ENCODE results near the gene PRLHR.

Gene PRLHR

DNA sequence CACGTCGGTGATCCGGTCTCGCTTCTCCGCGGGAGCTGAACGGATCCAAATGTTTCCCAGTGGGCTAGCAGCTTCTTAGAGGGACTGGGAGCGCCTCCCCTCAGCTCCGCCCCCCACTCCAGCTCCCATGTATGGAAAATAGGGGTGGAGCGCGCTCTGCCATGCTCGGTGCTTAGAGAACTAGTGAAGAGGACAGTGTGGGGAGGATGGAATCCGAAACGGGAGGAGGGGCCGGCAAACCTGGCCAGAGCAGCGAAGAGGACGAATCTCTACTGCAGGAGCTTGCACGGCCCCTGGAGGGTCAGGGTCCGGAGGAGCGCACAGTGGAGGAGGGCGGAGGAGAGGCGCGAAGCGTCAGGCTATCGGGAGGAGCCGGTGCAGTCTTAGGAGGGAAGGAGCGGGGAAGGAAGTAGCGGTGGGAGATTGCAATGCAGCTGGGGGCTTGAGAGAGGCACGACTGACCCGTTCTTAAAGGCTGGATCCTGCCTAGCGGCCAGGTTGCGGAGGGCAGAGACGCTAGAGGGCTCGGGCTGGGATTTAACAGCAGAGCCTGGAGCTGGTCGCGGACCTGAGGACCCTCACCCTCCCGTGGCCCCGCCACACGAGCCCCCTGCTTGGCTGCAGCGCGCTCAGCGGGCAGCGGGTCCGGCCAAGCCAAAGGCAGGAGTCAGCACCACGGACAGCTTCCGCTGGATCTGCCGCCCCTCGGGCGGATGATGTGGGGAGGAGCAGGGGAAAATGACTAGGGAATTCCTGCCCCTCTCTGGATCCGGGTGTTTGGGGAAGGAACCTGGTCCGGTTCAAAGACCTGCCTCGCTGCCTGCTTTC lies at the start of gene PRLHR:
TSS of gene PRLHR (minus strand) at position 51 of the 828 bp plus-strand sequence. CDS start 404 bp downstream, outside the sequence.
- TF ChIP-seq GATA2 (IDR thresholded peaks at IDR 0.05; ENCODE audit: low read depth, low read length) (no peak), GATA3 (IDR thresholded peaks at IDR 0.05; ENCODE audit: low read depth, low read length) (no peak)

DNA sequence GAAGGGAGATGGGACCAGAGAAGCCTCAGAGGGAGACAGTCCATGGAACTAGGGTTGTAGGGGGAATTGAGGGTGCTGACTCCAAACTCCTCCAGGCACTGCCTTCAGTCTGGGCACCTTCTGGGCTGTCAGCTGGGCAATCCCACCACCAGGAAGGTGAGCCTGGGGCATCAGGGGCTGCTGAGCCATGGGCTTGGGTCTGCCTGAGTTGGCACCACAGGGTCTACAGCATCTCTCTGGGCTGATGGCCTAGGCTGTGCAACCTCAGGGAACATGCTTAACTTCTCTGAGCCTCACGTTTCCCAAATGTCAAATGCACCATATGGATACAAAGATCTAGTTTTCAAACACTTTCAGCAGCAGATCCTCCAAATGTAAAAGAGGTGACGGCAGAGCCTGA lies 46.8 kb upstream of the PRLHR start:
- TF ChIP-seq GATA3 (IDR thresholded peaks at IDR 0.05; ENCODE audit: low read depth, low read length) (no peak), GATA2 (IDR thresholded peaks at IDR 0.05; ENCODE audit: low read depth, low read length) (no peak)

DNA sequence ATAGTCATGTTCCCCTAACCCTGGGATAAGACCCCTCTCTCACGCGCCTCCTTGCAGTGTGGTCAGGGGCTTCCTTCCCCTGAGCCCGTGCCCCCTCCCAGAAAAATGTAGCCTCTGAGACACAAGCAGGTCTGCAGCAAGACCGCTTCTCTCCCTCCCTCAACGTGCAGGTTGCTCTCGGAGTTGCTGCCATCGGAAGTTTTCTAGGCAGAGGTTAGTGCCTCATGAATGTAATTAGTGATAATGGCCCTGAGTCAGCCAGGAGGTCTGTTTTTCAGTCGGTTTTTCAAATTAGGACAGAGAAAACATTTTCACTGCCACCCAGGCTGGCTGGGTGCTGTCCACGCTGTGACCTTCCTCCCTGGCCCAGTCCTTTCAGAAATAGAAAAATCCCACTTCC lies 43.2 kb upstream of the PRLHR start:
- TF ChIP-seq GATA2 (IDR thresholded peaks at IDR 0.05; ENCODE audit: low read depth, low read length) = no peak
- TF ChIP-seq GATA3 (IDR thresholded peaks at IDR 0.05; ENCODE audit: low read depth, low read length) = no peak

DNA sequence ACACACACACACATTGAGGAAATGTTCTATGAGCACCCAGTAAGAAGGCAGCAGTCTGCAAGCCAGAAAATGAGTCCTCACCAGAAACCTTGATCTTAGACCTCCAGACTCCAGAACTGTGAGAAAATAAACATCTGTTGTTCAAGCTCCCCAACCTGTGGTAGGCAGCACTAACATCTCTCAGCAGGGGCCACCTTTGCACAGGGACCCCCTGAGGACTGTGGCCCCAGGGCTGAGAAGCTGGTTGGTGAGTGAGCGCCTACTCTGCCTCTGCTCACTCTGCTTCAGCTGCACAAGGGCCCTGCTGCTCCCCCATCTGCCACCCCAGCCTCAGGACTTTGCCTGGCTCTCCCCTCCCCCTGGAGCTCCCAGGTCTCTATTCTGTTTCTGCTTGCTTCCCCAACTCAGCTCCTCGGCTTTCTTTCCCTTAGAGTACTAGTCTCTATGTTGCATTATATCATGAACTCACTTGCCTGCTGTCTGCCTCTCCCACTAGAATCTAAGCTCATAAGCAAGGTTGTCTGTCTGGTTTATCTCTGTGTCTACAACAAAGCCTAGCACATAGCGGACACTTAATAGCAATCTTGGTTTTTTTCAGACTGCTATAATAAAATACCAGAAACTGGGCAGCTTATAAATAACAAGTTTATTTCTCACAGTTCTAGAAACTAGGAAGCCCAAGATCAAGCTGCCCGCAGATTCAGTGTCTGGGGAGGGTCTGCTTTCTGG lies 40.4 kb upstream of the PRLHR start:
- TF ChIP-seq GATA2 (IDR thresholded peaks at IDR 0.05; ENCODE audit: low read depth, low read length) = no peak

DNA sequence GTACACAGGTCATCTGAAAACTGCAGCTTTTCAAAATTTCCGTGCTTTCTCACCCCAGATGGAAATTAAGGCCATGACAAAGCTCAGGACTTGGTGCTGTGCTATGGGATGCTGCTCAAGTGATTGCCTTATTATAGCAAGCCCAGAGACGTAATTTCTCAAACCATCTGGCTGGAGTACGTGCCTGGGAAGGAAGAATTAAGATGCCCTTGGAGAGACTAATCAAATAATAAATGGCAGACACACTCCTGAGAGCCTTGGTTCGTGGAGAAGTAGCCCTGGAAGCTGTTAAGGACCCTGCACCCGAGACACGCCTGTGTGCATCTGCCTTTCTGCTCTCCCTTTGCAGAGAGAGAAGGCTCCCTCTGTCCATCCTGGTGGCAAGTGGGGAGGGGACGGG lies 38.3 kb upstream of the PRLHR start:
- no peak for TF ChIP-seq GATA2 (IDR thresholded peaks at IDR 0.05; ENCODE audit: low read depth, low read length)
- TF ChIP-seq GATA3 (IDR thresholded peaks at IDR 0.05; ENCODE audit: low read depth, low read length) = no peak

DNA sequence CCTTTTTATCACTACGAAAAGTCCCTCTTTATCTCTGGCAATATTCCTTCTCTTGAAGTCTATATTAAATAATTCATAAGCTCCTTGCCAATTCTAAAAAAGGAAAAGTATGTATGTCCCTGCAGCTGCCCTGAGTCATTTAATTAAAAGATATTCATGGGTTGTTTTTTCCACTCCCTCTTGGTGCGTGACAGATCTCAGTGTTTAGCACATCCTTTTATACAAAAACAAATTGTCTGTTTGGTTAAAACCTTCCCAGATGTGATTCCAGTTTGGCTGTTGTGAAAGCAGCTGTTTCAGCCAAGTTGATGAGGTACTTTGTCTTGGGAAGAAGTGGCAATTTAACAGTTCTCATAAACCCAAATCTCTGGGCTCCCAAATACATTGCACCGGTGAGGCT lies 33.8 kb upstream of the PRLHR start:
- TF ChIP-seq GATA2 (IDR thresholded peaks at IDR 0.05; ENCODE audit: low read depth, low read length) (no peak), GATA3 (IDR thresholded peaks at IDR 0.05; ENCODE audit: low read depth, low read length) (no peak)

DNA sequence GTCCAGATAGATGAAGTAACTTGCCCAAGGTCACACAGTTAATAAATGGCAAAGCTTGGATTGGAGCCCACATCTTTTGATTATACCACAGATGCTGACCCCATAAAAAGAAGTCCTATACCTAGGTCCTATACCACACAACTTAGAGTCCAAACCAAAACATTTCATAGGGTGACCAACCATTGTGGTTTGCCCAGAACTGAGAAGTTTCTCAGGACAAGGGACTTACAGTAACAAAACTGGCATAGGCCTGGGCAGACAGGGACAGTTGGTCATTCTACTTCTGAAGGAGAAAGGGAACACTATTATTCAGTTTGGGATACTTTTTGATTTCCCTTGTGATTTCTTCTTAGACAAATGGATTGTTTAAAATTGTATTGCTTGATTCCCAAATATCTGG lies 32.9 kb upstream of the PRLHR start:
- no peak for TF ChIP-seq GATA2 (IDR thresholded peaks at IDR 0.05; ENCODE audit: low read depth, low read length)
- no peak for TF ChIP-seq GATA3 (IDR thresholded peaks at IDR 0.05; ENCODE audit: low read depth, low read length)

DNA sequence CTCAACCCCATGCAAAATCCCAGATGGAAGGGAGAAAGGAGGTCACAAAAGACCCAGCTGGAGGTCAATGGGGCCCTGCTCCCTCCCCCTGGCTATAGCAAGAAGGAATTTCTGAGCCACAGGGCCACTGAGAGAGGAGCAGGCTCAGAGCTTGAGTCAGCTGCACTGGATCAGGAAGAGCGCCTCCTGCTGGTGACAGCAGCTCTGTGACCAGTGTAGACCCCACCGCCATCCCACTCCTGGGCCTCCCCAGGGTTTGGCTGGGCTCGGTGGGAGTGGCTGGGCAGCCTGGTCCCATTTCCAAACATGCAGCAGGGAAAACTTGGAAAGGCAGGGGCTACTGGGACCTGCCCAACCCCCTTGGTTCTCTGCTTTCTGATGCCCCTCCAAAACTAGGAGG lies 31.5 kb upstream of the PRLHR start:
- TF ChIP-seq GATA3 (IDR thresholded peaks at IDR 0.05; ENCODE audit: low read depth, low read length) = no peak
- TF ChIP-seq GATA2 (IDR thresholded peaks at IDR 0.05; ENCODE audit: low read depth, low read length) = no peak

DNA sequence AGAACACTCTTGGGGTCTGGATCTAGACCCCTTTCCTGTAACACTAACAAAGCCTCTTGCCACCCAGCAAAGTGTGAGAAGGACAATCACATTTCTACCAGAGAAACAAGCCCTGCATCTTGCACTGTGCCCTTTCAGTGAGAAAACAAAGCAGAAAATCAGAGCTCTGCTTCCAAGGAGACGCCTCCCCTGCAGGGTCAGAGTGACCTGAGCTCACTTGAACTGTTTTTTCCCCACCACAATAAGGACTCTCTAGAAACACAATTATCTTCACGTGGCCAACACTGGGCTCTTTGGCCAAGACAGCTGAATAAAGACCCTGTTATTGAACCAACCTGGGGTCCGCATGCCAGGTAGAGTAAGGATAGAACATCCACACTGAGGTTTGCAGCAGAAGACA lies 30.1 kb upstream of the PRLHR start:
- TF ChIP-seq GATA2 (IDR thresholded peaks at IDR 0.05; ENCODE audit: low read depth, low read length) (no peak), GATA3 (IDR thresholded peaks at IDR 0.05; ENCODE audit: low read depth, low read length) (no peak)

DNA sequence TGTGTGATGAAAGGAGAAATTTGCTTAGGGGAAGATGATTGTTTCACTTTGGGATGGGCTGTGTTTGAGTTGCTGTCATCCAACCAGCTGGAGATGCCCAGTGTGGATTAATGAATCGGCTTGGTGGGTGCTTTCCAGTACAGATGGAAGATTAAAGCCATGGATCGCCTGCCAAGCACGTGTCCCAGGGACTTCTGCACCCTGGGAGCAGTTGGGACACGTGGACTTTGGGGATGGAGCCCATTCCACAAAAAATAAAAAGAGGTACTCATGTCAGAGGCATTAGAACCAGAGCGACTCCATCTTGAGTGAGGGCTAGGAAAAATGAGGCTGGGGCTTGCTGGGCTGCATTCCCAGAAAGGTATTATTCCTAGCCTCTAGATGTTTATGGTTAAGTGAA lies 29.3 kb upstream of the PRLHR start:
- TF ChIP-seq GATA3 (IDR thresholded peaks at IDR 0.05; ENCODE audit: low read depth, low read length) (no peak), GATA2 (IDR thresholded peaks at IDR 0.05; ENCODE audit: low read depth, low read length) (no peak)

DNA sequence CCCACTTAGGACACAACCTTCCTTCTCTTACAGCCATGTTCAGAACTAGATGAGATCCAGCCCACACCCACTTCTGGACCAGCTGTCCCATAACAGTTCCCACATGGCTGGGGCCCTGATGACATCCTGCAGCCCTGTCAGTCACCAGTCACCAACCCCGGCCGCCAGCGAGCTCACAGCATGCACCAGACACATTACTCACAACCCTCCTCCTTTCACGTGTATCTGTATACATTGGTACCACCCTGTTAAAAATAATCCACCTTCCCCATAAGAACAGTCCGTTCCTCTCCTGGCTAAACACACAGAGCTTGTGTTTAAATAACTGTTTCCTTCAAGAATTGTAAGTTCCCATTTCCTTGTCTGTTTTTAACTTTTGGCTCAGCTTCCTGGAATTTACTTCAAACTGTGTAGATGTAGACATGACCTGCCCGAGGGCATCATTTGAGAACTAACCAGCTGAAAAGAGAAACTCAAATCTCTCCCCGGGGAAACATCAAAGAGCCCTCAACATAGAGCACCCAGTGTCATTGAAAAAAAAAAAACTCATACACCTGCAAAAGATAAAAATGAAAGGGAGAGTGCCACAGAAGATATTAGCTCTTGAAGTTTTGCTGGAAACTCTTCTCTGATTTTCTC lies 26.0 kb upstream of the PRLHR start:
- TF ChIP-seq GATA3 (IDR thresholded peaks at IDR 0.05; ENCODE audit: low read depth, low read length) (no peak), GATA2 (IDR thresholded peaks at IDR 0.05; ENCODE audit: low read depth, low read length) (no peak)

DNA sequence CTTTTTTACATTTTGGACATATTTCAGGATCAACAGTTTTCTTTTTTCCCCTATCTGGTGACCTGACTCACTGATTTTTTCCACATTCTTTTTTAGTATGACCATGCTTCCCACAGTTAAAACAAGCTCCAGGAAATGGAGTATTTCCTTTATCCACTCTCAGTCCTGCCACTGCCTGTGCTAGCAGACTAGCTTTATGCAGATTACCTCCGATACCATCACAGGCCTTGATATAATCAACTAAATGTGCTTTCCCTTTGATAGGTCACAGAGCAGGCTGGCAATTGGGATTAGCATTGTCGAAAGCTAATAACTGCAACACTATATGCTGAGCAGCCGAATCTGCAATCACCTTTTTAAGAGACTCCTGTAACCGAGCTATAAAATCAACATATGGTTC lies 18.4 kb upstream of the PRLHR start:
- TF ChIP-seq GATA3 (IDR thresholded peaks at IDR 0.05; ENCODE audit: low read depth, low read length) = peak; percentile 86
- peak; percentile 83 for TF ChIP-seq GATA2 (IDR thresholded peaks at IDR 0.05; ENCODE audit: low read depth, low read length)

DNA sequence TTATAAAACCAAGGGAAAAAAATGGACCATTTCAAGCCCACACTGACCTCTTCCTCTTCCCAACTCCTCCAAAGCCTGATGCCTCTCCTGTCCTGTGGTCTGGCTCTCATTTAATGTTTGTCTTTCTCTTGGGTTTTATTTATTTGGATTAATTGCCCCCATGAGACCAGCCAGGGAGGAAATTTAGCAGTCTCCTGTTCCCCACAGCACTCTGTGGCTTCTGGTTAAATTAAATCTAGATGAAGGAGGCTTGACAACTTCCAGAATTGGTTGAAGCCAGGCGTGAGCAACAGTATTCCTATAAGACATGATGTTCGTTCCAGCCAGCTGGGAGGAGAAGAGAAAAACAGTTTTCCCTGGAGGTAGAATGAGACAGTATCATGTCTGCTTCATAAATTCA lies 15.1 kb upstream of the PRLHR start:
- peak; percentile 47; the same call in 1 of the 2 replicates for TF ChIP-seq GATA2 (IDR thresholded peaks at IDR 0.05; ENCODE audit: low read depth, low read length)
- TF ChIP-seq GATA3 (IDR thresholded peaks at IDR 0.05; ENCODE audit: low read depth, low read length) = peak; percentile 35; the same call in 1 of the 2 replicates

DNA sequence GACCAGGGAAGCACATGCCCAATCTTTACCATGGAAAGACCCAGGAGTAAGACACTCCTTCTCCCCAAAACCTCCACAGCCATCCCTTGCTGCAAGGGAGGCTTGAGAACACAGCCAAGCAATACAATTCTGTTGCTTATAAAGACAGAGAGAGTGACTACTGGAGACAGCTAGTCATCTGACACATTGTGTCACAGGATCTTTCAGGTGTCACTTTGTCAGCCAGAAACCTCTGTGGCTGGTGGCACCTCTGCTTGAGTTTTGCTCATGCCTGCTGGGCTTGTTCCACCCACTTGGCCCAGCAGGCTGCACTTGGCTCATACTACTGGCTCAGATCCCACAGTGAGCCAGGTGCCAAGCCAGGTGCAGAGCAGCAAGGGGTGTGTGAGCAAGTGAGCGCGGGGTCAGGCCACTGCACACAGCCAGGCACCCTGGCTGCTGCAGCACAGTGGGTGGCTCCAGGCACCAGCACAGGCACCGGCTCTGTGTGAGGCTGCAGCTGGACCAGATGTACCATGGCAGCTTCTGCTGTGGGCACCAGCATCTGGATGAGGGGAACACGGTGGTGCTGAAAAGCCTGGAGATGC lies 12.4 kb upstream of the PRLHR start:
- TF ChIP-seq GATA3 (IDR thresholded peaks at IDR 0.05; ENCODE audit: low read depth, low read length) (no peak), GATA2 (IDR thresholded peaks at IDR 0.05; ENCODE audit: low read depth, low read length) (no peak)
